HL-60 (cell line): ENCODE data around the gene CDK8.

Experiments
- DNase-seq, 2 experiments: peaks; one replicate each; pipeline ENCODE4 v3.0.0-alpha.2; 2010 to 2020; ENCODE audit warnings: low read depth in 1 of 2, low spot score in 1 of 2
- H3K27ac ChIP-seq: fragments of 250-450 bp; sonication (Bioruptor Pico); replicated peaks from 2 replicates; pipeline ENCODE4 v1.5.1; 2020; ENCODE audit warnings: mild to moderate bottlenecking, moderate library complexity
- H3K27me3 ChIP-seq: fragments of 250-450 bp; sonication (Bioruptor Pico); 2 replicates; pipeline ENCODE4 v1.5.1; 2021; ENCODE audit warnings: mild to moderate bottlenecking, moderate library complexity; ENCODE audit not compliant: insufficient read depth, poor library complexity, severe bottlenecking
- H3K4me3 ChIP-seq: replicated peaks from 2 replicates; pipeline ENCODE4 v1.5.1; 2011; ENCODE audit warnings: mild to moderate bottlenecking, control low read depth, low read length; ENCODE audit not compliant: insufficient read depth
- CTCF ChIP-seq: IDR thresholded peaks from one replicate; pipeline ENCODE4 v1.5.1; 2011; ENCODE audit warnings: low read length, control low read depth, inconsistent platforms; ENCODE audit not compliant: insufficient read depth
- GABPA ChIP-seq: IDR thresholded peaks from 2 replicates; pipeline ENCODE4 v1.6.1; 2012; ENCODE audit warnings: low read depth
- POLR2AphosphoS5 ChIP-seq: IDR thresholded peaks from 2 replicates; pipeline ENCODE4 v1.6.1; 2012; ENCODE audit warnings: low read depth
- REST ChIP-seq: IDR thresholded peaks from 2 replicates; pipeline ENCODE4 v1.6.1; 2012; ENCODE audit warnings: low read depth; ENCODE audit not compliant: insufficient replicate concordance
- SPI1 ChIP-seq: IDR thresholded peaks from 2 replicates; pipeline ENCODE4 v1.6.1; 2012; ENCODE audit warnings: low read depth, mild to moderate bottlenecking, borderline replicate concordance

Gene CDK8

GRCh38 chr13:26401069-26401468 is 147.1 kb downstream of the CDK8 start:
- Histone ChIP-seq H3K27me3 (no peaks in the 10 kb centered on the region), H3K4me3 (no peak overlapping the region), H3K27ac (no peak overlapping the region)
- TF ChIP-seq CTCF: no peak
- TF ChIP-seq REST: no peak
- TF ChIP-seq POLR2AphosphoS5: no peak
- no peak for TF ChIP-seq SPI1
- no peak for TF ChIP-seq GABPA
- no peak for DNase-seq

- Histone ChIP-seq H3K4me3 (no peak overlapping the region), H3K27me3 (no peaks in the 10 kb centered on the region), H3K27ac (no peak overlapping the region)
- no peak for TF ChIP-seq SPI1
- no peak for TF ChIP-seq POLR2AphosphoS5
- TF ChIP-seq REST: no peak
- no peak for TF ChIP-seq GABPA
- DNase-seq: no peak
Observed at GRCh38 chr13:26401578-26402021, 147.7 kb downstream of the CDK8 start.

GRCh38 chr13:26406791-26407190 is 152.9 kb downstream of the CDK8 start:
- H3K27ac ChIP-seq: no peak overlapping the region
- TF ChIP-seq POLR2AphosphoS5 (no peak), CTCF (no peak), SPI1 (no peak), REST (no peak), GABPA (no peak)
- DNase-seq: no peak
- H3K27me3 ChIP-seq: no peaks in the 10 kb centered on the region
- no peak overlapping the region for H3K4me3 ChIP-seq

GRCh38 chr13:26411206-26411605 is 157.3 kb downstream of the CDK8 start:
- DNase-seq: no peak
- Histone ChIP-seq H3K27ac (no peak overlapping the region), H3K4me3 (no peak overlapping the region), H3K27me3 (no peaks in the 10 kb centered on the region)
- TF ChIP-seq GABPA (no peak), REST (no peak), CTCF (no peak), POLR2AphosphoS5 (no peak), SPI1 (no peak)
